Skin epidermis (tissue), 12 donors: ENCODE results near the gene CLIC1.

ENCODE experiments used
- H3K27ac ChIP-seq, 21 experiments: fragments of 200-600 bp; sonication (generic) in 11 of 21; one replicate each; pipeline ENCODE4 v1.5.0; 2020; ENCODE audit warnings: mild to moderate bottlenecking in 3 of 21, inconsistent platforms in 2 of 21, moderate library complexity in 2 of 21
- H3K4me3 ChIP-seq, 7 experiments: fragments of 200-600 bp; sonication (generic) in 2 of 7; one replicate each; pipeline ENCODE4 v1.5.0; 2020; ENCODE audit warnings: inconsistent platforms in 2 of 7, mild to moderate bottlenecking in 2 of 7, moderate library complexity in 1 of 7

CLIC1 gene

DNA sequence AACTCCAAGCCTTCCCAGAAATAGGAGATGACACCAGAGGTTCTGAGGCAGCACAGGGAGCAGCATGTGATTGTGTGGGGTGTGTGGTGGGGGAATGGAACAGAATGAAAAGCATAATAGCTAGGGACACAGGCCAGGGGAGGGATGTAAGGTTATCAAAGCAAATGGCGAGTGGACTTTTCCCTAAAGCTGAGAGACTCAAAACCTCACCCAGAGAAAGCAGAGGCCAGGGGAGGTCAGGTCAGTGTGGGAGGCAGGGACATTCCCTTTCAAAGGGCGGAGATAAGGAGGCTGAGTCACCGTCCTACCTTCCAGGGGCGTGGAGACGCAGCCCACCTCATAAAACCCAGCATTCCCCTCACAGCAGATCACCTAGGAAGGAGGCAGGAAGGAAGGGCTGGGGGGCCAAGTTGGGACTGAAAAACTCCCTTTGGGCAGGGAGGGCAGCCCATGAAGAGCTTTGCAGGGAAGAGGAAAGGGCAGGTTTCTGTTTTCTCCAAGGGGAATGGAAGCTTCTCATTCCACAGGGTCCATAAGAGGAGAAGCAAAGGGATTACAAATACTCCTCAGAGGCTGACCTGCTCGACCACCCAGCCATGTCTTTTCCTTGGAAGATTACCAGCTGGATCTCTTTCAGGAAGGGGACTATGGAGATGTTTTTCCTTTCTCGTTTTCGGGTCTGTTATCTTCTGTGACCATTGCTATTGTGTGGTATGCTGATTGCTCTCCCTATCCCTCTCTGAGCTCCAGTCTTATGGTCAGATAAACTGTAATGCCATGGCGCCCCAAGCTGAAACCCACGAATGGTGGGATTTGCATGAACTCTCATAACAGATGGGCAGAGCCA lies 45.9 kb downstream of the CLIC1 start:
- H3K27ac ChIP-seq = no peak overlapping the region
- no peak overlapping the region for H3K4me3 ChIP-seq

DNA sequence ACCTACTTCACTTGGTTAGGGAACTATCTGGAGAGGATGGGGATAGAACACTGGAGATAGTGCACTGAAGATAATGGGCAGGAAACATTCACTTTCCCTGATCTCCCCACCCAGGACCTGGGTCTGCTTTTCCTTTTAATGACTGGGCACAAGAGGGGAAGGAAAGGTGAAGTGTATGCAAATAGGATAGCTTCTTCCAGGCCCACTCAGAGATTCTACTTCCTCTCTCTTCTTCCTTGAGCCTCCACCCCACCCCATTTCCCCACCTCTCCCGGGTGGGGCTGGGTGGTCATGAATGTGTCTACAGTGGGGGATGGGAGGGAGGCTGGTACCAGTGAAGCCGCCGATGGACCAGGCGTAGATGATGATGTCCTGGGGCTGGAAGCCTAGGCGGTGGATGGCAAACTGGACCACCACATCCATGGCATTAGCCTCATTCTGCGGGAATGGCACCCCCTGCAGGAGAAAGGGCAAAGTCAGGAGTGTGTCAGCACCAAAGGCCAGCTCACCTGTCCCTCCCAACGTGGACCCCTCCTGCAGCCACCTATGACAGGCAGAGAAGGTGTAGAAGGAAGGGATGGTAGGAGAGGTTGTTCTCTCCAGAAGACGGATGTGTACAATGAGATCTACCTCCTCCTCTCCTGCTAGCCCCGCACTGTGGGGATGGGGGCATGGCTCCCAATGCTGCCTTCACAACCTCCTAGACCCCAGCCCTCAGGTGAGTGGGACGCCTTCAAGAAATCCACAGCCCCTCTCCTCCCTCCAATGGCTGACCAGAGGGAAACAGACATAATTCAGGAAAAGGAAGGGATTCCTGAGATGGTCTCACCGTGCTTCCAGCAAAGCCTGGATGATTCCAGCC lies 46.9 kb downstream of the CLIC1 start:
- Histone ChIP-seq H3K27ac (no peak overlapping the region), H3K4me3 (no peak overlapping the region)

GRCh38 chr6:31687860-31688693 lies 48.3 kb downstream of the CLIC1 start:
- Histone ChIP-seq H3K27ac (no peak overlapping the region), H3K4me3 (no peak overlapping the region)

DNA sequence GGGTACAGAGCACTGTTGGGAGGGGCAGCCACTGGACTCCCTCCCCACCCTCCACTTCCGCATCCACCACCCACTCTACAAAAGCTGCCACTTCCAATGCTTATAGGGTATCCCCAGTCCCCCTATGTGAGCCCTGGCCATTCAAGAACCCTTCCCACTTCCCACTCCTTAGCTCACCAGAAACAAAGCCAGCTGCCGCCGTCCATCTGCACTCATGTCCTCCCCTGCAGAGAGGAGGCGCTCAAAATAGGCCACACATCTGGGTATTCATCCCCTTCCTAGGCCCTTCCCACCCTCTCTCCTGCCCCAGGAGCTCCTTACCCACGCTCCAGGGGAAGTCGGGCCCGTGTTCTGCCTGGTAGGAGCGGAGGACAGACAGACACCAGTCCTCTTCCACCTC lies 49.0 kb downstream of the CLIC1 start:
- no peak overlapping the region for H3K4me3 ChIP-seq
- no peak overlapping the region for H3K27ac ChIP-seq

GRCh38 chr6:31686483-31686882 lies 49.8 kb downstream of the CLIC1 start:
- no peak overlapping the region for H3K4me3 ChIP-seq
- H3K27ac ChIP-seq = no peak overlapping the region

DNA sequence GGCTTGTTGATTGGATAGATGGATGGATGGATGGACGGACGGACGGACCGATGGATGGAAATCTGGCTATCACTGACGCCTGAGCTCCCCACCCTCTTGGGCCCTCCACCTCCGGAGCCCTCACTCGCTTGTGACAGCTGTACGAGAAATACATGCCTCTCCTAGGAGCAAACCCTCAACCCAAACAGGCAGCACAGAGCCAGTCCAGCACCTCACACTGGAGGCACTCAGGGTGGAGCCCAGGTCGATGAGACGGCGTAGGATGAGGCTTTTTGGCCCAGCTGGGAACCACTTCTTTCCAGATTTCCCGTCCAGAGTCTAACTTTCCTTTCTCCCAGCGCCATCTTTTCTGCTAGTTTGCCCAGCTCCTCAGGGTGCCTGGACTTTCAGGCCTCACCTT lies 52.7 kb downstream of the CLIC1 start:
- H3K27ac ChIP-seq = no peak overlapping the region
- H3K4me3 ChIP-seq = no peak overlapping the region

- Histone ChIP-seq H3K4me3 (peak overlapping the region; percentile 27 to 52 (median 46)), H3K27ac (peak overlapping the region in 19 of 21 experiments; percentile 3 to 87 (median 63))
Observed at GRCh38 chr6:31681135-31681671, 55.1 kb downstream of the CLIC1 start.
